Measurements from ENCODE around the gene APOBEC3C.
"Not testable (repeated sequence)": the region's sequence is repeated elsewhere in the genome, so short reads cannot be mapped to it uniquely, and the experiment has no call there.

Gene APOBEC3C

DNA sequence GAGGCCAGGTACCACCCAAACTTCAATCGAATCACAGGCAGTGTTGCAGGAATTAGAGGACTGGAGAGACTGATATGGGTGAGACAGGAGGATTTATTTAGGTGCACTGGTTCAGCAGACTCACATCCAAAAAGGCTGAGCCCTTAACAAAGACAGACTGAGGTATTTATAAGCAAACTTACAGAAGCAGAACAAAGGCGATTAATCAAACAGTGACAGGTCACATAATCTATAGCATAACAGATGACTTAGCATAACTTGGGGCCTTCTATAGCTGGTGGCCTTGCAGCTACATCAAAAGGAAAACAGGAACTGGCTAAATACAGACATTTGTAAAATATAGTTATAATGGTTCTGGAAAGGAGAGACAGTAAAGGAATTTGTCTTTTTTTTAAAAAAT is 29.8 kb upstream of the APOBEC3C start:
- DNase-seq: no peak

GRCh38 chr22:38984784-38985757 is 29.0 kb upstream of the APOBEC3C start:
- not testable (repeated sequence) for DNase-seq

DNA sequence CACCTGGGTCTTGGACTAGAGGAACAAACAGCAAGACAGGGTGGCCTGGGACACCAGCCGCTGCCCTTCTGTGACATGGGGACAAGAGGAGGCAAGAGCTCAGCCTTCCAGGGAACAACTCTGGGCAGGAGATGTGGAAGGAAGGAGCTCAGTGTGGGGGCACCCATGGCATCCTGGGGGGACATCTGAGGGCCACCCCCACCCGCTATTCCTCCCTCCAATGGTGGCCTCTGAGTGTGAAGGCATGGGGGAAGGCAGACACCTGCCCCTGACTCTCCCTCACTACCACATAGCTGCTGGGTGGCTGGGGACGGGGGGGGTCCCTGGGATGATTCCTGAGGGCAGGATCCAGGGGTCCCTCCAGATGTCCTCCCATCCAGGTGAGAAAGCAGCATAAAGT is 27.4 kb upstream of the APOBEC3C start:
- no peak for DNase-seq

DNA sequence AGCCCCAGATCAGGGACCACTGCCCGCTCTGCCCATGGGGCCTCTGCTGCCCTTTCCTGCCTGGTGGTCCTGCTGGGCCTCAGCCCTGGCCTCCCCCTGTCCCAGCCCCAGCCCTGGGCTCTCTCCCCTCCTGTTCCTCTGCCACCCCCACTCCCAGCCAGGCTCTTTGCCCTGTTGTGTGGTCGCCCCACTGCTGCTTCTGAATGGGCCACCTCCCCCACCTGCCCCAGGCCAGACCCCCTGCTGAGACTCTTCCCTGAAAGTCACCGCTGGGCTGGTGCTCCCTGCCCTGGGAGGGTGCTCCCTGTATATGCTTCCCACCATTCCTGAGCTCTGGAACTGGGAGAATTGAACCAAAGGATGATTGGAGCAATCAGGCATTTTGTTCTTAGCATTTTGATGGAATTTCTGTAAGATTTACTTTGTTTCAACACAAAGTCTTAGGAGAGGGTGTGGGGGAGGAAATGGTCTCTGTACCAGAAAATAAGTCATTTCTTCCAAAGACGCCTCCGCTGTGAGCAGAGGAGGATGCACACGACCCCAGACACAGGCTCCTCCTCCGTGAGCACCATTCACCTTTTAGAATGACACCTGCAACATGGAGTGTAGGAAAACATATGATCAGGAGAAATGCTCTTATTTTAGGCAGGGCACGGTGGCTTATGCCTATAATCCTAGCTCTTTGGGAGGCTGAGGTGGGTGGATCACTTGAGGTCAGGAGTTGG is 26.7 kb upstream of the APOBEC3C start:
- DNase-seq: no peak

GRCh38 chr22:38989466-38989865 is 24.6 kb upstream of the APOBEC3C start:
- no peak for DNase-seq

GRCh38 chr22:38992871-38993371 is 21.1 kb upstream of the APOBEC3C start:
- not testable (repeated sequence) for DNase-seq

DNA sequence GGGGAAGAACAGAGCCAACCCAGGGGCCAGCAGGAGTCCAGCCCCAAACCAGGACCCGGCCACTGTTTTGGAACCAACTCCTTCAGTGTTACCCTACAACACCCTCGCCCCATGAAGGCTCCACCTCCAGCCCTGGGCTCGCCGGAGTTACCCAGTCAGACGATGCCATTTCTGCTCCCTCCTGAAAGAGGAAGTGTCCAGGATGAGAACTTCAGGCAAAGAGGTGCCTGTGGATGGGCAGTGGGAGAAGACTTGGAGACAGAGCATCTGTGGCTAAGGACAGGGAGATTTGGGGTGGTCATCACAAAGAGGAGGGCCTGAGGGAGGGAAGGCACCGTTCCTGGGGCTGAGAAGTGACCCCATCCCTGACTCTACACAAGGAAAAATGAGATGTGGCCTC is 18.0 kb upstream of the APOBEC3C start:
- no peak for DNase-seq

GRCh38 chr22:38997518-38997917 is 16.5 kb upstream of the APOBEC3C start:
- DNase-seq: no peak

GRCh38 chr22:39003165-39003638 is 10.9 kb upstream of the APOBEC3C start:
- peak; percentile 6 for DNase-seq

GRCh38 chr22:39007177-39007576 is 6.9 kb upstream of the APOBEC3C start:
- no peak for DNase-seq

DNA sequence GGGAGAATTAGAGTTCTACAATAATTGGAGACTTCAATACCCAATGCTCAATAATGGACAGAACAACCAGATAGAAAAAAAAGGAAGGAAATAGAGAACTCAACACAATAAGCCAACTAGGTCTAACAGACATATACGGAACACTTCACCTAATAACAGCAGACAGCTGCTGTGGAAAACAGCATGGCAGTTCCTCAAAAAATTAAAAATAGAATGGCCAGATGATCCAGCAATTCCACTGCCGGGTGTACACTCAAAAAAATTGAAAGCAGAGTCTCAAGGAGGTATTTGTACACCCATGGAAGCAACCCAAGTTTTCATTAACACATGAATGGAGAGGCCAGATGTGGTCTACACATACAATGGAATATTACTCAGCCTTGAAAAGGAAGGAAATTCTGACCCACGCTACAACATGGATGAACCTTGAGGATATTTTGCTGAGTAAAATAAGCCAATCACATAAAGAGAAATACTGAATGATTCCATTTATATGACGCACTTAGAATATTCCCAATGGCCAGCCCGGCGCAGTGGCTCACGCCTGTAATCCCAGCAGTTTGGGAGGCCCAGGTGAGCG is 5.7 kb upstream of the APOBEC3C start:
- not testable (repeated sequence) for DNase-seq

DNA sequence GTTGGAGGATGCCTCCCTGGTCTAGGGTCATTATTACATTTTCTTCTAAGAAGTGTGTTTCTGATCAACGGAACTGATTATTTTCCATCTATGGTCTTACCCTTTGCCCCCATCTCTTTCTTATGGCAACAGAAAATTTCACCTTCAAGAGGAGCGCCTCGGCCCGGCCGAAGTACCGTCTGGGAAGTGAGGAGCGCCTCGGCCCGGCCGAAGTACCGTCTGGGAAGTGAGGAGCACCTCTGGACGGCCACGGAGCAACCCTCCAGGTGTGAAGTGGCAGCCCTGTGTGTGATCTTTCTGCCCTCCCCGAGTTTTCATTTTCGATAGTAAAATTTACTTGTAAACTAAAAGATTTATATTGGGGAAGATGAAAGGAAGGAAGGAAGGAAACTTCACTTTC is 3.1 kb upstream of the APOBEC3C start:
- no peak for DNase-seq

- DNase-seq: no peak
Observed at GRCh38 chr22:39012533-39013511, 1.2 kb upstream of the APOBEC3C start.

DNA sequence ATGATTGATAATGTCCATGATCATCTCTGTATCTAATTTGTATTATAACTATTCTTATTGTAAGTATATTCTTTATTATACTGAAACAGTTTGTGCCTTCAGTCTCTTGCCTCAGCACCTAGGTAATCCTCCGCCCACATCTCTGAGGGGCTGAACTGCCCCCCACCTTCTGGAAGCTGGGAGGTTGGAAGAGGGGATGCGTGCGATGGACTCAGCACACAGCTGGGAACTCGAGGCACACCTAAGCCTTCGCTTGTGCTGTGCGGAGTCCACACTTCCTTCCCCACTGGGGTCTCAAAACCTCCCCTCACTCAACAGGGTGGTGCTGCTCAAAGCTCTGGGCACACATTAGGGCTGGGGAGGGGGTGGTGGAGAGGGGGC is 506 bp upstream of the APOBEC3C start:
- not testable (repeated sequence) for DNase-seq

GRCh38 chr22:39014723-39015121 is 665 bp downstream of the APOBEC3C start:
- not testable (repeated sequence) for DNase-seq

DNA sequence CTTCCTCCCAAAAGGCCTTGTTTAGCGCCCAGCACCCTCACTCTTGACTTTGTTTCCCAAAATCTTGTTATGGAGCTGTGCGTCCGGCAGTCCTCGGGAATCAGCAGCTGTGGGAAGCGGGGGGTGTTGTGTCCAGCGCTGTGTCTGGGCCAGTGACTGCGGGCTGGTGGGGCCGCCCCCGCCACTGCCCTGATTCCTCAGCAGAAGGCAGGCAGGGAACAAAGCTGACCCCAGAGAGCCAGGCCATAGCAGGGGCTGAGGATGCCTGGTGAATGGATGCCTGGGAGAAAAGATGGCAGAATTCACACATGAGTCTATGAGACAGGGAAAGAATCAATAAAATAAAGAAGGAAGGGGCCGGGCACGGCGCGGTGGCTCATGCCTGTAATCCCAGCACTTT is 2.5 kb downstream of the APOBEC3C start:
- DNase-seq: no peak

GRCh38 chr22:39017596-39018365 is 3.7 kb downstream of the APOBEC3C start:
- DNase-seq: no peak

- not testable (repeated sequence) for DNase-seq
Observed at GRCh38 chr22:39020021-39020651, 6.1 kb downstream of the APOBEC3C start.

DNA sequence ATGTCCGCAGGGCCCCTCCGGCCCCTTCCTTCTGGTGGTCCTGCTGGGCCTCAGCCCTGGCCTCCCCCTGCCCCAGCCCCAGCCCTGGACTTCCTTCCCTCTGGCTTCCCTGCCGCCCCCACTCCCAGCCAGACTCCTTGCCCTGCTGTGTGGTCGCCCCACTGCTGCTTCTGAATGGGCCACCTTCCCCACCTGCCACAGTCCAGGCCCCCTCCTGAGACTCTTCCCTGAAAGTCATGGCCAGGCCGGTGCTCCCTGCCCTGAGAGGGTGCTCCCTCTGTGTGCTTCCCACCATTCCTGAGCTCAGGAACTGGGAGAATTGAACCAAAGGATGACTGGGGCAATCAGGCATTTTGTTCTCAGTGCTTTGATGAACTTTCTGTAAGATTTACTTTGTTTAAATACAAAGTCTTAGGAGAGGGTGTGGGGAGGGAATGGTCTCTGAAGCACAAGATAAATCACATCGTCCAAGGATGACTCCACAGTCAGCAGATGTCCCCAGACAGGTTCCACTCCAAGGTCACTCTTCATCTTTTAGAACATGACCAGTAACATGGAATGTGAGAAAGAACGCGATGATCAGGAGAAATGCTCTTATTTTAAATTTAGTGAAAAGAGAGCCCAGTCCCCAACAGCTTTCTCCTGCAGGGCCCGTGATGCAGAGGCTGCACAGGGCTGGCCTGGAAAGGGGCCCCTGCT is 7.6 kb downstream of the APOBEC3C start:
- no peak for DNase-seq
